ENCODE measurements around the gene PRPF18.

Gene PRPF18

DNA sequence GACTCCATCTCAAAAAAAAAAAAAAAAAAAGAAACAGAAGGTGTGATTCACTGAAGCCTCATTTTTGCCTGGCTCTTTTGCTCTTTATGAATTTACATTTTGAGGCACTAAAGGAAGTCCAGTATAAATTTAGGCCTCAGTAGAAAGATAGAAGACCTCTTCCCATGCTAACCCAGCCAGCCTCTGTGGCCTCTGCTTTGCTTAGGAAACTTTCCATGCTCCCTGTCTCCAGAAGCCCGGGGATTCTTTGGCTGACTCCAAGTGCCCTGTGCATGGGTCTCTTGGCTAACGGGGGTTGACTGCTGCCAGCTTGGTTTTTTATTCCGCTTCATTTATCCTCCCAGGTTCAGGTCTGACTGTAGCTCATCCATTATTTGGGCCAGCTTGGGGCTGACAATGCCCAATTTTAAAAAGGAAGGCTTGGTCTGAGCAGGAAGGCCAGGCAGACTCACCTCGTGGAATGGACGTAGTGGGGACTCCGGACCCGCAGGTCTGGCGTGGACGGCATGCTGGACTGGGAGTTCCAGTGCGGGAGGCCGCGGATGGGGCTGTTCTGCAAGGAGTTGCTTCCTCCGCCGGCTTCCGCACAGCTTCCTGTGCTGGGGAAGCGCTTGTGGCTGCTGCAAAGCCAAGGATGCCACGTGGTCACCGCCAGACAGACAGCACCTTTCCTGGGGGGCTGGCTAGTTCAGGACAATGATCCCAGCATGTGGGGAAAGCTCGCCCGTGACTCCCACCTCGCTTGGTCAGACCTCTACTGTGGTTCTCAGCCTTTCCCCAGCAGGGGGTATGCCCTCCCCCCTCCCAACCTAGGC lies 72.3 kb downstream of the PRPF18 start:
- no peak for DNase-seq
- in situ Hi-C loops (cut with MboI; ENCODE audit: low pct_unique_long_range_greater_than_20kb, low sequenced_read_pairs) = no loop called here

DNA sequence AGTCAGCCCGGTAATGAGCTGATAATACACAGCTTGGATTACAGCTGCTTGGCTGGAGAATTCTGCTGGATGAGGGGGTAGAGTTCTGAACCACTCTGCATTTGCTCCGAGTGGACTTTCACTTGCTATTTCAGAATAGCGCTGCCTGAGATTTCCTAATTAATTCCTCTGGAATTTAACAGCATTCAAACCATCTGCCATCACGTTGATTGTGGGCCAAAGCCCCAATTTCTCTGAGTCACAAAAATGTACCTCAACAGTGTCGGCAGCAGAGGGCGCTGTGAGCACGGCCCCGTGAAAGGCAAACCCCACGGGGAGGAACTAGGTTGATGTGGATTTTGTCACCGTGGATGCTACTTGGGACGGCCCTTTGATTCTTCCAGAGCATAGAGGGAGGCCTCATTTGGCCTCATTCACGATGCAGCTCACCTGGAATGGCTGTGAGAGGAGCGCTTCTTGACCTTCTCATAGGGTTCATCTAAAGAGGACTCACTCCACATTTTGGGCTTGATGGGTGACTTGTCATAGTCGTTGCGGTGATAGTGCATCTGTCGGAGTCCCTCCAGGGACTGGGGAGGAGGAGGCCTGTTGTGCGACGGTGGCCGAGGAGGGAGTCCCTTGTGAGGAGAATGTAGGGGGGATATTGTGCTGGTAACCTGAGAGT lies 73.3 kb downstream of the PRPF18 start:
- peak; percentile 61 for DNase-seq
- in situ Hi-C loops (cut with MboI; ENCODE audit: low pct_unique_long_range_greater_than_20kb, low sequenced_read_pairs) = no loop called here

DNA sequence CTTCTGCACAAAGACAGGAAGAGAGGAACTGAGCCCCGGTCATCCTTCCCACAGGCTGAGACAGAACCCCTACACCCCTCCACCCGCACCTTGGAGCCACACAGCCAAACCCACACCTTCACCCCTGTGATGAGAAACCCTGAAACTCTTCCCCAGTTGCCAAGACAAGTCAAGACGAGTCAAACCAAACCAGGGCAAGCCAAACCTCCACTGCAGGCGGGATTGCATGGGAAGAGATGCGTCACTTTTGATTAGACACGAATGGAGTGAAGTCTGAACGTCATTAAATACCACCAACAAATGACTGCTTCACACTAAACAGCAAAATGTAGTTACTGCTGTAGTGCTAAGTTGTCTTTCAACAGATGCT lies 73.8 kb downstream of the PRPF18 start:
- DNase-seq = no peak
- in situ Hi-C loops (cut with MboI; ENCODE audit: low pct_unique_long_range_greater_than_20kb, low sequenced_read_pairs) = no loop called here

DNA sequence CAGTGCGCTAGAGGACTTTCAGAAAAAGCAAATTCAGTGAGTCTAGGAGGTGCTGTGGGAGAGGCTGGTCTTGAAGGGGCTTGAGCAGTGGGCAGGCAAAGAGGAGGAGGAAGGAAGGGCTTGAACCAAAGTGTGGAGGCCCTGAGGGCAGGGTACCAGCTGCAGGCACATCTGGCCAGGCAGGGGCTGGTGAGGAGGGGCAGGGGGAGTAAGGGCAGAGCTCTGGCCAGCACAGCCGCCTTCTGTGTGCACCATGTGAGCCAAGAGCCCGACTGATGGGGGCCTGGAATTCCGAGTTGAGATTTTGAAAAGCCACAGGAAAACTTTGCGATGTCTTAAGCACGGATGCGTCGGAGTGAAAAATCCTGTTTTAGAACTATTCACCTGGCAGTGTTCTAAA lies 74.5 kb downstream of the PRPF18 start:
- DNase-seq = no peak
- in situ Hi-C loops (cut with MboI; ENCODE audit: low pct_unique_long_range_greater_than_20kb, low sequenced_read_pairs) = no loop called here

DNA sequence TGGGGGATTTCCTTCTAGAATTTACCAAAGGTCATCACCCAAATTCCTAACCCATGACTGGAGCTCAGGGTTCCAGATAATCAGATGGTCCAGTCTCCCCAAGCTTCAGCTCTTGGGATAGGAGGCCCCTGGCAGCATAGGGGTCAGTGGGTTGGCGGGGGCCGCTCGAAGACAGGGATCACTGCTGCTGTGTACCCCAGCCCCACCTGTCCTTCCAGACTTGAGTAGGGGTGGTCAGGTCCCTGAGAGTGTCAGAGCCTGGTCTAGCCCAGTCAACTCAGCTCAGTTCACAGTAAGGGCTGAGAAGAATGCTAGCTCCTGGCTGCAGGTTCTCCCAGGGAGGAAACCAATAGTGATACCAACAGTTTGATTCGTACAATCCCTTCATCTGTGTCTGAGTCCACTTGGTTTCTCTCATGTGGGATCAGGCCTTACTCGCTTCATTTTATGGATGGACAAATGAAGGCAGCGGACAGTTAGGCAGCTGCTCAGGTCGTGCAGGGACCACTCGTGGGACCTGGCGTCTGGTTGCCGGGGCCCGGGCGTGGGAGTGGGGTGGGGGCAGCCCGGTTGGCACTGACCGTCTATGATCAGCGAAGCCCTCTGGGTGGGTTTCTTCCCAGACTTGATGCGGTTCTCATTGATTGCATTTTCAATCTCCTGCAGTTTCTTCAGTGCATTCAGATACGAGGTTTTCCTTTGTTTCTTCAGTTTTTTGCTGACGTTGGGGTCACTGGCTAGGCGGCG lies 78.9 kb downstream of the PRPF18 start:
- in situ Hi-C loops (cut with MboI; ENCODE audit: low pct_unique_long_range_greater_than_20kb, low sequenced_read_pairs) = no loop called here
- no peak for DNase-seq

DNA sequence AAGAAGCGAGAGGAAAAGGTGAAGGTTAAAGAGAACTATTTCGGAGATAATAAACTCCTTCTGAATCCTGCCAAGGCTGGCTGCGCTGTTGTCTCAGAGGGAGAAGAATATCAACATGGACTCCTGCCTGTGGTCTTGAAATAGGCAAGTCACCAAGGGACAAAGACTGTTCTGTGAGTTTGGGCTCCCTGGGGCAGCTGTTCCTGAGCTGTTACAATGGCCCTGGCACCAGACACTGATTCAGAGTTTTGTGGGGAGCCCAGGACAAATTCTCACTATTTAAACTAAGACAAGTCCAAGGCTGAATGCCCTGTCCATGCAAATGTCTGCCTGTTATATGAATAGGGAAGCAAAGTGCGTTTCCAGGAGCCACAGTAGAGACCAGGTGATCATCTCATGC lies 81.4 kb downstream of the PRPF18 start:
- in situ Hi-C loops (cut with MboI; ENCODE audit: low pct_unique_long_range_greater_than_20kb, low sequenced_read_pairs) = no loop called here
- DNase-seq = no peak

DNA sequence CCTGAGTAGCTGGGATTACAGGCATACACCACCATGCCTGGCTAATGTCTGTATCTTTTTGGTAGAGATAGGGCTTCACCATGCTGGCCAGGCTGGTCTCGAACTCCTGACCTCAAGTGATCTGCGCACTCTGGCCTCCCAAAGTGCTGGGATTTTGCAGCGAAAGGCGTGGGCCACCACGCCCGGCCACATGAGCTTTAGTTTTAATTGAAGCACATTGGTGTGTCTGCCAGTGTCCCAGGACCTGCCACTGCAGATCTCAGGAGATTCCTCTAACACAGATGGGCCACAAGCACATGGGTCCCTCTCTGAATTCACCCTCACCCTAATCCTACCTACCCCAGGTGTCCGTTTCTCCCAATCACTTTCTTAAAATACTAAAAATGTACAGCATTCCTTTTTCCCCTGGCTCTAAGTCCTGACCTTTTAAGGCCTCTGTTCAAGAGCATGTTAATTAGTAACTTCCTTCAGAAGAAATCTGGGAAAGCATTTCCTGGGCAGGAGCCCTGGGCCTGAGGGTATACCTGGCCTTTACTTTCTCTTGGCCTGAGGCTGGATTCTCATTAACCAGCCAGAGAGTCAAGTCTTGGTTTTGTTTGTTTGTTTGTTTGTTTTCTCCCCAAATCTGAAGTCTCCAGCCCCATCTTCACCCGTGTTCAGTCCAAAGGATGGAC lies 82.6 kb downstream of the PRPF18 start:
- no peak for DNase-seq
- in situ Hi-C loops (cut with MboI; ENCODE audit: low pct_unique_long_range_greater_than_20kb, low sequenced_read_pairs) = no loop called here

DNA sequence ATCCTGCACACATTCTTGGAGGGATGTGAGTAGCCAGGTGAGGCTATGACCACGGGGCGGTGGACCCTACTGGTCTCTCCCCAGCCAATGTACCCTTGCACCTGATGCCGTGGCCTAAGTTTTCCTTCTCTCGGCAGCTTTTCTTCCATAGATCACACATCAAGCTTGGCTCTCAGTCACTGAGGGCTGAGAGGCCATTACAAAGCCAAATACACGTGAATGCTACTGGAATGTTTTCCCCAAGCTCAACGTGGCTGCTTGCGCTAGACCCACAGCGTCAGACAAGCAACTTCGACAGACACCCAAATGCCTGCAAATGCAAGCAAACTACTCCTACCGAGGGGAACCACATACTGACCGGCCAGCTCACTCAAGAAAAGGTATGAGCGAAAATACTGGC lies 83.1 kb downstream of the PRPF18 start:
- DNase-seq = no peak
- in situ Hi-C loops (cut with MboI; ENCODE audit: low pct_unique_long_range_greater_than_20kb, low sequenced_read_pairs) = no loop called here

DNA sequence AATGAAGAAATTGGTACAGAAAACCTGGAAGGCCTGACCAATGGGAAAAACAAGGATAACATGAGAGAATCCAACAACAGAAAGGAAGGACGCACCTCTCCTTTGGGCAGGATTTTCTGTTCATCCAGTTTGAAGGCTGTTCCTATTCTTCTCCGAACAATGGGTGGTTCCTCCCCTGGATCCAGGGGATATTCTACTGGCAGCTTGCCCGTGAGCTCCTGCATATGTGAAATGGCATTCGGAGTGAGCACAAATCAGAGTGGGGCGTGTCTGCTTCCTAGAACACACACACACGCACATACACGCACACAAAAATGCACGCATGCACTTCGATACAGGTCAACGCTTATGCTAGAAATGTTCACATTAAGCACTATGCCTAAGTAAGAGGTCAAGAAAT lies 83.5 kb downstream of the PRPF18 start:
- no peak for DNase-seq
- in situ Hi-C loops (cut with MboI; ENCODE audit: low pct_unique_long_range_greater_than_20kb, low sequenced_read_pairs) = no loop called here

DNA sequence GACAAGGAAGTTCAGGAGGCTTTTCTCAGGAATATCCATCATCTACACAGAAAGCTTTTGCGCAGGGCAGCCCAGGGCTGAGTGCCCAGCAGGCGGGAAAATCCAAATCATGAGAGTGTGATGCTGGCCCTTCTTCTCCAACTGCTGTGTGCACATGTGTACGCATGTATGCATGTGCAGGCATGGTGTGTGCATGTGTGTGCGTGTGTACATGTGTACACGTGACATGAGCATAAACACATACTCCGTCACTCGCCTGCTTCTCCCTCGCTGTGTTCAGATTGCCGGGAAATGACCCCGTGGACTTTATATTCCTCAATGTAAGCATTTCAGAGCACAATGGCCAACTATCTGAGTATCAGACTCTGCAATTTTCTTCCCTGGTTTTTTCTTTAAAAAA lies 85.1 kb downstream of the PRPF18 start:
- in situ Hi-C loops (cut with MboI; ENCODE audit: low pct_unique_long_range_greater_than_20kb, low sequenced_read_pairs) = no loop called here
- no peak for DNase-seq

DNA sequence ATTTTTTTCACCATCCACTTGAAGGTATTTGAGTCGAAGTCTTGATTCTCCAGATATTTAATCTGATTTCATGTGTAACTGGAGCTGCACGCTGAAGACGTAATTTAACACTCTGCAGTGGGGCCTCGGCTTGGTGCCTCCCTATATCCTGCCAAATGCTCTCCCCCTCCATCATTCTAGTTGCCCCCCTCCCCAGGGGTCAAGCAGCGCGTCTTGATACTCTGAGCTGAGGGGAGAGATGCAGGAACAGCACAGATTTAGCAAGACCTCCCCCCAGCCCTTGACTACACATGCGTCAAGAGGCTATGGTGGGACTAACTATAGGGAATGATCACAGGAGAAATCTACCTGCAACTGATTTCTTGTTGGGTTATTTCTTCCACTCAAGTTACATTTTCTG lies 85.8 kb downstream of the PRPF18 start:
- in situ Hi-C loops (cut with MboI; ENCODE audit: low pct_unique_long_range_greater_than_20kb, low sequenced_read_pairs) = no loop called here

DNA sequence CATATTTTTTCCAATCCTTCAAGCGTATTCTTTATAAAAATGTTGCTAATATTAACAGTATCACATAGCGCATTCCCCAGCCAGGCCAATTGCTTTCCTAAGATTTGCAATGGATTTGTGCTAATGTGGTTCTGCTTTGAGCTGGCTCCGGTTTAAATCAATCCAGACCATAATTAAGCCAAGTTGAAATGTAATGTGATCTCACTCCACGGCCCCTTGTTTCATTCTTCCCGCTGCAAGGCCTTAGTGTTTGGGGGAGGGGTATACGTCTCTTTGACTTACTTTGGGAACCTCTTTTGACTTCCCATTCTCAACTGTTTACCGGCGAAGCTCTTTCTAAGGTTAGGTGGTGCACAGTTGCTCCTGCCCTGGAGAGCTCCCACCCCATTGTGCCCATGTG lies 86.4 kb downstream of the PRPF18 start:
- in situ Hi-C loops (cut with MboI; ENCODE audit: low pct_unique_long_range_greater_than_20kb, low sequenced_read_pairs) = no loop called here
- DNase-seq = no peak

More for the DNA sequence above, 85.8 kb downstream of the PRPF18 start:
- DNase-seq = no peak

DNA sequence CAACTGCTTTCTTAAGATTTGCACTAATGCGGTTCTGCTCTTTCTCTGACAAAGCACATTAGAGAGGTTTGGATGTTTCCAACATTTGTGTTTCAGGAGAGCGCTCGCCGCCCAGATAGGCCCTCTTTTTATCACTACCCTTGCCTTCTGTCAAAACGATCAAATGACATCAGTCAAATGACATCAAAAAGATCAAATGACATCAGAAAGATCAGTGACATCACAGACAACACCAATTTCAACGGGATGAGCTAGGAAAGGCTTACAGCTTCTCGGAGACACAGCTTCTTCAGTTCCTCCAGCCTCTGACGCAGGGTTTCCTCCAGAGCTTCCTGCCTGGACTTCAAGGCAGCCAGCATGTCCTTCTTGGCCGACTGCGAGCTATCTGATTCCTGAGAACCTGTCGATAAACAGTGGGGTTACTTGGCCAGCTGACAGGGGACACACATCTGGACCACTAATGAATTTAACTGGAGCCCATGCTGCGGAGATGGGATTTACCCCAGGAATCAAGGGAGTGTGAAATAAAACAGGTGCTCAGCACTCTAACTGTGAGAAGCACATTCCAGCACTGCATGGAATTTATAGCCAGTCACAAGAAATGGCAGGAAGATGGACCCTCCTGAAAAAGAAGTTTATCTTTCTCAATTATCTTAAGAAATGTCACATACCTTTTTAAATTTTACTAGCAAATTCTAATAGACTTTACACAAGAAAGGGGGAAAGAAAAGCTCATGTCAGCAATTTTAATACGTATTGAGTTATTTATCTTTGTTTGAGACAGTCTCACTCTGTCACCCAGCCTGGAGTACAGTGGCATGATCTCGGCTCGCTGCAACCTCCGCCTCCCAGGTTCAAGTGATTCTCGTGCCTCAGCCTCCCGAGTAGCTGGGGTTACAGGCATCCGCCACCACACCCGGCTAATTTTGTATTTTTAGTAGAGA lies 88.2 kb downstream of the PRPF18 start:
- DNase-seq = no peak
- in situ Hi-C loops (cut with MboI; ENCODE audit: low pct_unique_long_range_greater_than_20kb, low sequenced_read_pairs) = no loop called here

DNA sequence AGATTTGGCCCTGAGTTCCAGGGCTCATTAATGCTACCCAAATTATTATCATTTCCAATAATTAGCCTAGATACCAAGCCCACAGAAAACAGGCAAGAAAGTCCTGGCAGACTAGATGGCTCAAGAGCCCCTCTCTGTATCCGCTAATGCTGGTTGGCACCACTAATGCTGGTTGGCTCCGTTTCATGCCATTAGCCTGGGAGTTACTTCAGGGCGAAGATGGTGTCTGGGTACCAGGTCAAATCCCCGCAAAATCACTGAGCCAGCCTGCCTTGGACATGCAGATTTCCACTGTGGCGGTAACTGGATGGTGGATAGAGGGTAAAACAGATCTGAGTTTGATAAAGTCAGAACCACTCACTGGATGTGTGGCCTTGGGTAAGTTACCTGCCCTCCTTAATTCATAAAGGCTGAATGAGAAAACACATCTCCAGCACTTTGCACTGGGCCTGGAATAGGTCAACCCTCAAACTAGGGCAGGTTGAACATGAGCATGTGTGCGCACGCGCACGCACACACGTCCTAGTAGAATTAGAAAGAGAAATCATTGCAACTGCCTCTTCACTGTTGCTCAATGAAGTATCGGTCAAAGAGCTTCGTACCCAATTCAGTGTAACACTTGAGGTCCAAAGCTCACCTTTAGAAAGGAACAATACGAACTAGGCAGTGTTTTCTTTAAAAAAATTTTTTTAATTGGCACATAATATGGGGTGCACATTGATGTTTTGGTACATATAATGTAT lies 91.5 kb downstream of the PRPF18 start:
- in situ Hi-C loops (cut with MboI; ENCODE audit: low pct_unique_long_range_greater_than_20kb, low sequenced_read_pairs) = no loop called here
- DNase-seq = no peak

Data from KBM-7 (cell line).